HG03159 (cell line): Measurements from ENCODE around the gene CNR1.

Experiments used
- ATAC-seq: cut with Tn5 transposase; IDR thresholded peaks from one replicate; pipeline ENCODE4 v1.9.1; 2021; ENCODE audit warnings: mild to moderate bottlenecking, moderate library complexity; ENCODE audit not compliant: unreplicated experiment

CNR1 gene

GRCh38 chr6:88144637-88145297, 21.4 kb downstream of the CNR1 start:
- ATAC-seq, result no peak

- ATAC-seq, result no peak
Measured at GRCh38 chr6:88143421-88144157, 22.6 kb downstream of the CNR1 start.

- no peak for ATAC-seq
Measured at GRCh38 chr6:88142297-88142668, 23.9 kb downstream of the CNR1 start.

- peak; percentile 96 for ATAC-seq
Measured at GRCh38 chr6:88141561-88142296, 24.4 kb downstream of the CNR1 start.

- ATAC-seq, result no peak
Measured at GRCh38 chr6:88137915-88138314, 28.2 kb downstream of the CNR1 start.

- peak; percentile 85 for ATAC-seq
Measured at GRCh38 chr6:88135578-88136114, 30.5 kb downstream of the CNR1 start.

GRCh38 chr6:88134575-88134974, 31.6 kb downstream of the CNR1 start:
- no peak for ATAC-seq

- ATAC-seq, result no peak
Measured at GRCh38 chr6:88133718-88134117, 32.4 kb downstream of the CNR1 start.

GRCh38 chr6:88124925-88125557, 41.1 kb downstream of the CNR1 start:
- ATAC-seq, result no peak

GRCh38 chr6:88120635-88121034, 45.5 kb downstream of the CNR1 start:
- no peak for ATAC-seq

GRCh38 chr6:88119769-88120168, 46.4 kb downstream of the CNR1 start:
- no peak for ATAC-seq

- no peak for ATAC-seq
Measured at GRCh38 chr6:88116276-88116675, 49.9 kb downstream of the CNR1 start.

GRCh38 chr6:88115307-88115706, 50.8 kb downstream of the CNR1 start:
- no peak for ATAC-seq

GRCh38 chr6:88114838-88115237, 51.3 kb downstream of the CNR1 start:
- no peak for ATAC-seq

GRCh38 chr6:88111991-88112390, 54.2 kb downstream of the CNR1 start:
- ATAC-seq, result no peak

- ATAC-seq, result no peak
Measured at GRCh38 chr6:88107241-88107640, 58.9 kb downstream of the CNR1 start.

GRCh38 chr6:88105741-88106340, 60.3 kb downstream of the CNR1 start:
- no peak for ATAC-seq
